Activated CD4-positive, alpha-beta T cell treated with anti-CD3 and anti-CD28 coated beads, Interleukin-2, Interleukin-4, amounts not matched to agents 100 ng/mL and 50 ng/mL, durations not matched to agents 16 hours and 8 hours (primary cell): Measurements from ENCODE around the gene CA12.

ENCODE experiments used
- DNase-seq: peaks from one replicate; pipeline ENCODE4 v3.0.0-alpha.2; 2020; ENCODE audit warnings: low spot score

Gene CA12

DNA sequence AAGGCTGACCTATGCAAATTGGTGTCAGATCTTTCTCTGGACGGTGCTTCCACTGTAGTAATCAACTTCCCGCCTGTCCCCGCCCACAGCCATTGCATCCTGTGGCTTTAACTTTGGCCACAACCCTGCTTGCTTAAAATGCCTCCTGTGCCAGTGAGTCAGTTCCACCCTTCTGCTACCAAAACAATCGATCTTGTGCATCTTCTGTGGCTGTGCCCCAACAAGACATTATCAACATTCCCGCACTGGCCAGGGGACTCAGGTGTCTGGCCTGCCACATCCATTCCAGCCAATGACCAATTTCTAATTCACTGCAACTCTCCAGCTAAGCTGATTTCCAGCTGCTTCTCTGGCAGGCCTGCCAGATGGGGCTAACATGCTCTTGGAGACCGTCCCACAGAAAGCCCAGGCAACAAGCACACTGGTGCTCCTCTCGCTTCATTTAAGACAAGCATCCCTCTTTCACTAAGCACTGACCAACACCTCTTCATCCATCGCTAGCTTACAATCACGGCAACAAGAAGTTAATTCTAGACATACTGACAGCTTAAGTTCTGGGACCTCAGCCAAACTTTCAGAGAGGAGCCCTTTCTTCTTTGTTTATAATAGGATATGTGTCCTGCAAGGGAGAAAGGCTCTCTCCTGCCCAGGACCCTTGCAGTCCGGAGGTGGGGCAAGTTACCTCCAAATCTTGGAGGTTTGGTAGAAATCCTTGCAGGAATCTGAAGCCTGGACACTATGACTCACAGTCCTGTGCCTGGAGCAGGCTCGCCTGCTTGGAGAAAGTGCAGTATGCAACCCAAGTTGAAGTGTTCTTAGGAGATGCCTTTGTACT is 6.7 kb downstream of the CA12 start:
- peak; percentile 78 for DNase-seq

- no peak for DNase-seq
Observed at GRCh38 chr15:63373866-63374548, 7.6 kb downstream of the CA12 start.

DNA sequence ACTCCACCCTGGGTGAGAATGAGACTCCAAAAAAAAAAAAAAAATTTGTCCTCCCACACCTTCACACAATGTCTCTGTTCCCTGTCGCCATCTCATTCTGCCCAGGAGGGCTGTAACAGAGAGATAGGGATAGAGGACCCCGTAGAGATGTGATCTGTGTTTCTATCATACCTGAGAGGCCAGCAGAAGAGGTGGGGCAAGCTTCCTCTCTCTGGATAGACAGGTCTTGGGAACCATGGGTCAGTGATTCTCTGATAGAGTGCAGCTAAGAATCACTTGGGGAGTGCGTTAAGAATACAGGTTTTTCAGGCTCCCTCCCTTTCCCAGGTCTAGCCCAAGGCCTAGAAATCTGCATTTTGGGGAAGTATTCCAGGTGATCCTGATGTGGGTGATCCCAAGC is 8.3 kb downstream of the CA12 start:
- no peak for DNase-seq

GRCh38 chr15:63372753-63373152 is 8.9 kb downstream of the CA12 start:
- DNase-seq = no peak

GRCh38 chr15:63372018-63372705 is 9.5 kb downstream of the CA12 start:
- peak; percentile 44 for DNase-seq

DNA sequence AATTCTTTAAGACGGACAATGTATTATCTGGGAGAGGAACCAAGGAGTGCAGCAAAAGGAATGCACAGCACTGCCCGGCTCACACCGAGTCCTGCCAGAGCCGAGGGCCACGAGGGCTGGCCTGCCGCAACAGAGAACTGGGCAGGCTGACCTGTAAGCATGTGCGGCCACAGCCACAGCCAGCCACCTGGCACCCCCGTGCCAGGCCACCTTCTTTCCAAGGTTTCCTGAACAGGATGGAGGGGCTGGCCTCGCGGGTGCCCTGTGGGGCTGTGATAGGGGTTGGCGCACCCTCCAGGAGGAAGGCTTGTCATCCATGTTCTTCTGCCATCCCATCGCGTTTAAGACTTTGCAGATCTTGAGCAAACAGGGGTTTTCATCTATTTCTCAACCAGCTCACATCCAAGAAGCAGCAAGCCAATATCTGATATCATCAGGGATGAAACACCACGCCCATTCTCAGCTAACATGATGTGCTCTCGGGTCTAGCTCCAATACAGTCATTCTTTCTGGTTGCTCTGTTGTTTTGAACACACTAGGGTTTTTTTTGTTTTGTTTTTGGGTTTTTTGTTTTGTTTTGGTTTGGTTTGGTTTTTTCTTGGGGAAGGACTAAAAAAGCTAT is 10.2 kb downstream of the CA12 start:
- peak; percentile 23 for DNase-seq

- no peak for DNase-seq
Observed at GRCh38 chr15:63370764-63371163, 10.9 kb downstream of the CA12 start.

- no peak for DNase-seq
Observed at GRCh38 chr15:63369781-63370180, 11.9 kb downstream of the CA12 start.

DNA sequence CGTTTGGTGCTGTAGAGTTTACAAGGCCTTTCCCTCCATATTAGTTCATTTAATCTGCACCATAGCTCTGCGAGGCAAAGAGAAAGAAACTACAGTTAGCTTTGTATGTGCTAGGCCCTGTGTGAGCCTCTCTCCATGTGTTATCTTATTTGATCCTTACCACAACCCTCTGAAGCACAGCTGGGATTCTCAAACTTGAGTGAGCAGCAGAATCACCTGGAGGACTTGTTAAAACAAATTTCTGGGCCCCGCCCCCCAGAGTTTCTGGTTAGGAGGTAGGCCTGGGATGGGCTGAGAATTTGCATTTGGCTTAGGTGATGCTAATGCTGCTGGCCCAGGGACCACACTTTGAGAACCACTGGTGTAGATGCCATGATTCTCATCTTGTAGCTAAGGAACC is 12.3 kb downstream of the CA12 start:
- DNase-seq = no peak

DNA sequence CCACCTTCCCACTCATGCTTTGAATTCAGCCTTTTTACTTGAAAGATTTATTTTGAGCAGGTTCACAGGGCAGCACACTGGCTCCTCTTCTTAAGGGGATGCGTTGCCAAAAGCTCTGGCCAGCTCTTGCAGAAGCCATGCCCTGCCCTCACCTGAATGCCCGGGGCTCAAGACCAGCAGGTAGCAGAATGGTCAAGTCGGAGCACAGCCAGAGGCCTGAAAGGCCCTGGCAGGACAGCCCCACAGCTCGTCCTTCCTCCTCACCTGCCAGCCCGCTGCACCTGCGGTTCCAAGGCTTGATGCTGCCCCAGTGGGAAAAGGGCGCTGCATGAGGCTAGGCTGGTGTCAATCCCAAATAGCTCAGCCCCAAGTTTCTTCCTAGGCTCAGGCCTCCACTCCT is 13.1 kb downstream of the CA12 start:
- DNase-seq = no peak

GRCh38 chr15:63367900-63368299 is 13.7 kb downstream of the CA12 start:
- no peak for DNase-seq

- DNase-seq = no peak
Observed at GRCh38 chr15:63367390-63367789, 14.3 kb downstream of the CA12 start.

GRCh38 chr15:63366451-63366850 is 15.2 kb downstream of the CA12 start:
- no peak for DNase-seq

DNA sequence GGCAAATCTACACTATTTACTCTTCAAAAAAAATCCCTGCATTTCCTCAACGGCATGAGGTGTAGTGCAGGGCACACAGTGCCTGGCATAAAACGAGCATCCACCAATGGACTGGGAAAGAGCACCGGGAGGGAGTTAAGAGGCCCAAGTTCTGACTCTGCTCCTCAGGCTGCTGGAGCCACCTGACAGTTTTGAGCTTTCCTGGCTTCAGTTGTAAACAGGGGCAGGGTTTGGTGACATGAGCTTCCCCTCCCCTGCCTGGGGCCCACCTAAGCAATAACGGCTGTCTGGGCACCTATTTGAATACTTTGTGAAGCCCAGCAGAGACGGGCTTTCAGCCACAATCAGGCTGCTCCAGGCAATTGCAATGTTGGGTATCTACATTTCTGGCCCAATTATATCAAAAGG is 16.4 kb downstream of the CA12 start:
- DNase-seq = no peak

DNA sequence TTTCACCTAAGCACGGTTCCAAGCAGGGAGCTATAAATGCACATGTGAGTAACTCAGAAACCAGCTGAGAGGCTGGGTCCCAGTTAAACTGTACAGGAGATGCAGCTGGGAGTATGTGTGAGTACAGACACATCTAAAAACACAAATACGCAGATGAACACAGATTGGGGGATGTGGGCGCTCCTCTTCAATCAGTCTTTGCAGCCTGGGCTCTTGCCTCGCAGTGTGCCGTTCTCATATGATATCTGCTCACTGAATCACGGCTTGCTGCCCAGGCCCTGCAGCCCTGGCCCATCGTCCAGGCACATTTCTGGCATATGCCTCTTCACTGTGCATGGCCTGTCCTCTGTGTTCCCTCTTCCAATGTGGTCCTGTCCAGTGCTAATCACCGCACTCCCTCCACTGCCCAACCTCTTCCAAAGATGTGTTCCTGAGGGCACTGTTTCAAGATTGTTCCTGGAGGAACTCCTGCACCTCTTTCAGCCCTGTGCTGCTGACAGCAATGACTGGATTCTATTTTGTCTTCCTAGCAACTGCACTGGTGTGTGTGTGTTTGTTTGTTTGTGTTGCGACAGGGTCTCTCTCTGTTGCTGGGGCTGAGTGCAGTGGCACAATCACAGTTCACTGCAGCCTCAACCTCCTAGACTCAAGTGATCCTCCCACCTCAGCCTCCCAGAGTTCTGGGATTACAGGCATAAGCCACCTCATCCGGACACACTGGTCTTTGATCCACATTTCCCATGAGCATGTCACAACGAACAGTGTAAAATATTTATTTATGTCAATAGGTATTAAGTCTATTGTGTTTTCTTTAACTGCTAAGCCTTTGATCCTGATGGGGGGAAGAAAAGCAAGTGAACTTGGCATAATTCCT is 17.0 kb downstream of the CA12 start:
- no peak for DNase-seq

- no peak for DNase-seq
Observed at GRCh38 chr15:63363292-63363691, 18.4 kb downstream of the CA12 start.

GRCh38 chr15:63362885-63363284 is 18.8 kb downstream of the CA12 start:
- no peak for DNase-seq

- no peak for DNase-seq
Observed at GRCh38 chr15:63362196-63362595, 19.4 kb downstream of the CA12 start.

DNA sequence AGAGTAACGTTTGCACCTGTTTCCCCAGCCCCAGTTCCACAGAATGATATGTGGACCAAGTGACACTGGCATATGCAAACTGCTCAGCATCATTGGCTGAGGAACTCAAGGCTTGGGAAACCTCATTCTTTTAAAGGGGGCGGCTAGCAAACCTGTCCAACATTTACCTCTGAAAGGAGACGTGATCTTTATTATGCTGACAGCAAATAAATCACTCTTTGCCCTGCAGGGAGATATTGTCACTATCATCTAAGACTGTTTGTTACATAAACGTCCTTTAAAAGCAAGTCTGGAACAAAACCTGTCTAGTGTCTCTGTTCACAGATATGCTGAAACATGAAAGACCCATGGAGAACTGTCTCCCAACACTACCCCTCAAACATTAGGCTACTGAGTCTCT is 21.5 kb downstream of the CA12 start:
- no peak for DNase-seq

DNA sequence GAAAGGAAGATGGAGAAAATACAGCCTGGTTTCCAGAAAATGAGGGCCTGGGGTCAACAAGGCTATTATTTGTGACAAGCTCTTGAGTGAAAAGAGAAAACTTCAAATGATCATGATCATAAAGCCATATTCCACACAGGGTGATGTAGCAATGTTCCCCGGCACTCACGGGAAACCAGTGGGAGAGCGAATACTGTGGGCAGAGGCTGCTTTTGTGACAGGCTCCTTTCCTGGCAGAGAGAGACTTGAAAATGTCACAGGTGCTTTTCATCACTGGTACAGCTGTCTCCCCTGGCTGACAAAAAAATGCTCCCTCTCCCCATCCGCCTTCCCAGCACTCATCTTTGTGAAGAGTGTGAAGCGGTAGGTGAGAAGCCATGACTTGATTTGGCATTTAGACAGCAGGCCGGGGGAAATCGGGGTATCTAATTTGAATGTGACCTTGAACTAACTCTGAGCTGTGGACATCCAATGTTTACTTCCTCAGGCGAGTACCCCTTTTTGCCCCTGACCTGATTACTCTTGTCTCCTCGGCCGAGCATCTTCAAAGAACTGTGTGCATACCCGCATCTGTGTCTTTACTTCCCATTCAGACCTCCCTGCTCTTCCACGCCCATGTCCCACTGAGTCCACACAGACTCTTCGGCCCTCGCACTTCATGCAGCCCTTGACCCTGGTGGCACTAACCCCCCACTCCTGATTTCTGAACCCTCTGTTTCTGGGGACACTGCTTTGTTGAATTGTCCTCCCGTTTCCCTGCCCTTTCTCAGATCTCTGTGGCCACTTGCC is 23.2 kb downstream of the CA12 start:
- DNase-seq = no peak

GRCh38 chr15:63357731-63358130 is 23.9 kb downstream of the CA12 start:
- DNase-seq = no peak
